Omental fat pad (tissue), 4 donors: ENCODE results near the gene ZBTB2. TPM values are rescaled to one million over a fixed set of nuclear protein-coding genes. Genes with fewer than 3 reads are reported as not detected.

Experiments used
- ATAC-seq: fragments of 150-250 bp; one replicate; pipeline ENCODE4 v1.9.1; 2016; ENCODE audit warnings: mild to moderate bottlenecking, moderate library complexity; ENCODE audit not compliant: low FRiP score
- DNase-seq: peaks from one replicate; pipeline ENCODE4 v3.0.0-alpha.2; 2019; ENCODE audit warnings: low spot score
- CTCF ChIP-seq, 3 donors: fragments of 450-650 bp; IDR thresholded peaks; one replicate each; pipeline ENCODE4 v1.5.1; 2016 to 2017; ENCODE audit warnings: antibody characterized with exemption in 3 of 3, mild to moderate bottlenecking in 3 of 3, moderate library complexity in 2 of 3
- total RNA-seq, 4 donors: library from RNA; depleted of rRNA; stranded (reverse); fragments of >200 nt; gene quantifications; one replicate each; pipeline ENCODE4 v1.1.0, GENCODE V29; 2016

Gene ZBTB2
- total RNA-seq, 4 donors from 2014 or later = 9.3 to 27.1 (median 16.6) TPM

DNA sequence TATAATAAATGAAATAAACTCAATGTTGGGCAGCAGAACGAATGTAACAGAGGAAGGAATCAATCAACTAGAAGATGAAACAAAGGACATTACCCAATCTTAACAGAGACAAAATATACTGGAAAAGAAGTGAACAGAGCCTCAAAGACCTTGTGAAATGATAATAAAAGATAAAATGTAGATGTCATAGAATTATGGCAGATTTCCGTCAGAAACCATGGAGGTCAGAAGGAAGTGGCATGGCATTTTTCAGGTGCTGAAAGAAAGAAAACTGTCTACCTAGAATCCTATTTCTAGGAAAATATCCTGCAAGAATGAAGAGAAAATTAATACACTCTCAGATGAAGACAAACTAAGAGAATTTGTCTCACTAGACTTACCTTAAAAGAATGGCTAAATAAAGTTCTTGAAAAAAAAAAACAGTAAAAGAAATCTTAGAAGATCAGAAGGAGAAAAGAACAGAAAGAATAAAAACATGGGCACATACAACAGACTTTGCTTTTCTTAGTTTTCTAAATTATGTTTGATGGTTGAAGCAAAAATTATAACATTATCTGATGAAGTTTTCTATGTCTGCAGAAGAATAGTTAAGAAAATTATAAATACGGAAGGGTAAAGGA lies 23.4 kb upstream of the ZBTB2 start:
- TF ChIP-seq CTCF (IDR thresholded peaks at IDR 0.05) = no peak
- no peak for DNase-seq
- ATAC-seq = no peak

- no peak for ATAC-seq
- TF ChIP-seq CTCF (IDR thresholded peaks at IDR 0.05) = no peak
- DNase-seq = no peak
Measured at GRCh38 chr6:151413372-151414145, 22.2 kb upstream of the ZBTB2 start.

GRCh38 chr6:151412909-151413308 lies 21.6 kb upstream of the ZBTB2 start:
- DNase-seq = no peak
- no peak for ATAC-seq
- no peak for TF ChIP-seq CTCF (IDR thresholded peaks at IDR 0.05)

GRCh38 chr6:151409679-151410078 lies 18.3 kb upstream of the ZBTB2 start:
- DNase-seq (no peak), ATAC-seq (no peak)
- no peak for TF ChIP-seq CTCF (IDR thresholded peaks at IDR 0.05)

- ATAC-seq (no peak), DNase-seq (no peak)
- no peak for TF ChIP-seq CTCF (IDR thresholded peaks at IDR 0.05)
Measured at GRCh38 chr6:151409260-151409659, 17.9 kb upstream of the ZBTB2 start.

GRCh38 chr6:151408858-151409257 lies 17.5 kb upstream of the ZBTB2 start:
- DNase-seq (no peak), ATAC-seq (no peak)
- TF ChIP-seq CTCF (IDR thresholded peaks at IDR 0.05) = no peak

- ATAC-seq (no peak), DNase-seq (no peak)
- TF ChIP-seq CTCF (IDR thresholded peaks at IDR 0.05) = no peak
Measured at GRCh38 chr6:151403919-151404308, 12.6 kb upstream of the ZBTB2 start.
